Mesenchymal stem cell (in vitro differentiated cells and primary cell): ENCODE data around the gene LRRC14B.

ENCODE experiments used
- DNase-seq: peaks from one replicate; pipeline ENCODE4 v3.0.0-alpha.2; 2013
- H2AFZ ChIP-seq: one replicate; pipeline ENCODE4 v1.6.1; 2013; ENCODE audit warnings: low read depth, mild to moderate bottlenecking, control low read depth, inconsistent platforms, low read length, moderate library complexity
- H2AK5ac ChIP-seq: 2 replicates; pipeline ENCODE4 v1.6.1; 2013; ENCODE audit warnings: low read length, moderate library complexity, mild to moderate bottlenecking, inconsistent platforms; ENCODE audit not compliant: severe bottlenecking
- H2BK120ac ChIP-seq: one replicate; pipeline ENCODE4 v1.6.1; 2013; ENCODE audit warnings: low read depth, mild to moderate bottlenecking, inconsistent platforms, low read length, moderate library complexity
- H2BK12ac ChIP-seq, 2 experiments: one replicate each; pipeline ENCODE4 v1.6.1; 2013; ENCODE audit warnings: inconsistent platforms in 2 of 2, low read length in 2 of 2, mild to moderate bottlenecking in 2 of 2, moderate library complexity in 2 of 2, control low read depth in 1 of 2
- H2BK15ac ChIP-seq: one replicate; pipeline ENCODE4 v1.6.1; 2013; ENCODE audit warnings: mild to moderate bottlenecking, low read depth, inconsistent platforms; ENCODE audit not compliant: poor library complexity, severe bottlenecking
- H2BK5ac ChIP-seq: 2 replicates; pipeline ENCODE4 v1.6.1; 2013; ENCODE audit warnings: low read depth, mild to moderate bottlenecking, low read length, control low read depth, inconsistent platforms; ENCODE audit not compliant: poor library complexity, severe bottlenecking
- H3K14ac ChIP-seq, 2 experiments: one replicate each; pipeline ENCODE4 v1.6.1; 2013; ENCODE audit warnings: inconsistent platforms in 2 of 2, low read length in 2 of 2, control low read depth in 1 of 2, mild to moderate bottlenecking in 1 of 2, moderate library complexity in 1 of 2
- H3K18ac ChIP-seq, 2 experiments: one replicate each; pipeline ENCODE4 v1.6.1; 2013; ENCODE audit warnings: inconsistent platforms in 2 of 2, low read length in 2 of 2, control low read depth in 1 of 2, low read depth in 1 of 2, mild to moderate bottlenecking in 1 of 2
- H3K23ac ChIP-seq, 2 experiments: one replicate each; pipeline ENCODE4 v1.6.1; 2013; ENCODE audit warnings: inconsistent platforms in 2 of 2, low read length in 2 of 2, mild to moderate bottlenecking in 2 of 2, moderate library complexity in 2 of 2, control low read depth in 1 of 2
- H3K27ac ChIP-seq: 2 replicates; pipeline ENCODE4 v1.5.1; 2013; ENCODE audit warnings: mild to moderate bottlenecking, moderate library complexity, low read length, control low read depth, inconsistent platforms; ENCODE audit not compliant: poor library complexity, severe bottlenecking
- H3K27me3 ChIP-seq, 2 experiments: 2 replicates each; pipeline versions ENCODE4 v1.6.1 to v1.7.0; 2013; ENCODE audit warnings: low read length in 2 of 2, mild to moderate bottlenecking in 2 of 2, moderate library complexity in 2 of 2, control low read depth in 1 of 2, inconsistent platforms in 1 of 2; ENCODE audit not compliant: control insufficient read depth in 1 of 2, insufficient read depth in 1 of 2
- H3K36me3 ChIP-seq, 2 experiments: 2 replicates each; pipeline versions ENCODE4 v1.6.1 to v1.7.0; 2013; ENCODE audit warnings: low read length in 2 of 2, control low read depth in 1 of 2, inconsistent platforms in 1 of 2, low read depth in 1 of 2, mild to moderate bottlenecking in 1 of 2; ENCODE audit not compliant: insufficient read depth in 2 of 2, control insufficient read depth in 1 of 2
- H3K4ac ChIP-seq, 2 experiments: one replicate each; pipeline ENCODE4 v1.6.1; 2013; ENCODE audit warnings: inconsistent platforms in 2 of 2, low read length in 2 of 2, mild to moderate bottlenecking in 2 of 2, moderate library complexity in 2 of 2, control low read depth in 1 of 2, low read depth in 1 of 2
- H3K4me1 ChIP-seq: 2 replicates; pipeline ENCODE4 v1.6.1; 2013; ENCODE audit warnings: low read depth, low read length, control low read depth; ENCODE audit not compliant: control insufficient read depth, insufficient read depth
- H3K4me2 ChIP-seq: 2 replicates; pipeline ENCODE4 v1.6.1; 2013; ENCODE audit warnings: low read length, mild to moderate bottlenecking, inconsistent platforms; ENCODE audit not compliant: poor library complexity, severe bottlenecking
- H3K4me3 ChIP-seq, 2 experiments: 2 replicates each; pipeline versions ENCODE4 v1.5.1 to v1.7.0; 2013; ENCODE audit warnings: low read length in 2 of 2, mild to moderate bottlenecking in 2 of 2, control low read depth in 1 of 2, low read depth in 1 of 2; ENCODE audit not compliant: insufficient read depth in 1 of 2
- H3K79me1 ChIP-seq: replicated peaks from 2 replicates; pipeline ENCODE4 v1.6.1; 2013; ENCODE audit warnings: mild to moderate bottlenecking, control low read depth, low read length, inconsistent platforms; ENCODE audit not compliant: poor library complexity, severe bottlenecking
- H3K9ac ChIP-seq: 2 replicates; pipeline ENCODE4 v1.7.0; 2013; ENCODE audit warnings: mild to moderate bottlenecking, low read length, moderate library complexity
- H3K9me3 ChIP-seq: 2 replicates; pipeline ENCODE4 v1.7.0; 2013; ENCODE audit warnings: mild to moderate bottlenecking, low read length; ENCODE audit not compliant: control insufficient read depth
- H4K8ac ChIP-seq: one replicate; pipeline ENCODE4 v1.6.1; 2013; ENCODE audit warnings: inconsistent platforms, mild to moderate bottlenecking, low read length, moderate library complexity
- H4K91ac ChIP-seq: one replicate; pipeline ENCODE4 v1.6.1; 2013; ENCODE audit warnings: mild to moderate bottlenecking, low read length, inconsistent platforms
- WGBS: methylation state at CpG from one replicate; pipeline ENCODE4 v1.1.7; 2013; ENCODE audit warnings: mixed read lengths; 5-methylcytosine and 5-hydroxymethylcytosine counted together

LRRC14B gene

GRCh38 chr5:154826-155225, 36.5 kb upstream of the LRRC14B start:
- H3K27me3 ChIP-seq, result peaks cover 0 to 55% of the 10 kb centered on the region in 2 experiments
- H2BK5ac ChIP-seq, result no peak overlapping the region
- H3K4me3 ChIP-seq, result no peak overlapping the region
- H3K36me3 ChIP-seq, result no peaks in the 10 kb centered on the region
- no peaks in the 10 kb centered on the region for H3K79me1 ChIP-seq
- H2BK15ac ChIP-seq, result no peak overlapping the region
- peaks cover 23% of the 10 kb centered on the region for H3K4me1 ChIP-seq
- H2BK120ac ChIP-seq, result no peak overlapping the region
- no peak overlapping the region for H2AK5ac ChIP-seq
- H4K8ac ChIP-seq, result no peak overlapping the region
- H3K14ac ChIP-seq, result no peak overlapping the region
- H2BK12ac ChIP-seq, result no peak overlapping the region
- no peak overlapping the region for H2AFZ ChIP-seq
- H4K91ac ChIP-seq, result no peak overlapping the region
- no peak overlapping the region for H3K4ac ChIP-seq
- H3K9ac ChIP-seq, result no peak overlapping the region
- H3K4me2 ChIP-seq, result no peak overlapping the region
- H3K23ac ChIP-seq, result no peak overlapping the region
- no peak overlapping the region for H3K27ac ChIP-seq
- 91% methylated on average over 18 of the region's 18 CpGs for WGBS
- H3K9me3 ChIP-seq, result no peaks in the 10 kb centered on the region
- DNase-seq, result no peak
- H3K18ac ChIP-seq, result no peak overlapping the region

- no peaks in the 10 kb centered on the region for H3K36me3 ChIP-seq
- DNase-seq, result no peak
- H3K27me3 ChIP-seq, result peaks cover 0 to 63% of the 10 kb centered on the region in 2 experiments
- H4K8ac ChIP-seq, result no peak overlapping the region
- H2BK5ac ChIP-seq, result no peak overlapping the region
- no peak overlapping the region for H3K4me2 ChIP-seq
- no peak overlapping the region for H2AFZ ChIP-seq
- 88% methylated on average over 23 of the region's 23 CpGs for WGBS
- no peak overlapping the region for H2BK120ac ChIP-seq
- H3K79me1 ChIP-seq, result no peaks in the 10 kb centered on the region
- no peak overlapping the region for H3K27ac ChIP-seq
- H3K9me3 ChIP-seq, result no peaks in the 10 kb centered on the region
- no peak overlapping the region for H3K14ac ChIP-seq
- H2AK5ac ChIP-seq, result no peak overlapping the region
- H3K4ac ChIP-seq, result no peak overlapping the region
- no peak overlapping the region for H2BK12ac ChIP-seq
- no peak overlapping the region for H3K23ac ChIP-seq
- no peak overlapping the region for H3K9ac ChIP-seq
- H4K91ac ChIP-seq, result no peak overlapping the region
- no peak overlapping the region for H2BK15ac ChIP-seq
- H3K4me3 ChIP-seq, result no peak overlapping the region
- H3K4me1 ChIP-seq, result peaks cover 30% of the 10 kb centered on the region
- no peak overlapping the region for H3K18ac ChIP-seq
Measured at GRCh38 chr5:155651-156410, 35.5 kb upstream of the LRRC14B start.

- H2AK5ac ChIP-seq, result no peak overlapping the region
Measured at GRCh38 chr5:156411-157072, 34.8 kb upstream of the LRRC14B start.

GRCh38 chr5:157126-157715, 34.1 kb upstream of the LRRC14B start:
- 93% methylated on average over 12 of the region's 12 CpGs for WGBS

More at GRCh38 chr5:156411-157072, 34.8 kb upstream of the LRRC14B start:
- DNase-seq, result no peak
- no peaks in the 10 kb centered on the region for H3K79me1 ChIP-seq
- H3K4me2 ChIP-seq, result no peak overlapping the region
- H3K27ac ChIP-seq, result no peak overlapping the region
- no peak overlapping the region for H3K4ac ChIP-seq
- H3K27me3 ChIP-seq, result peaks cover 0 to 69% of the 10 kb centered on the region in 2 experiments
- no peak overlapping the region for H2BK15ac ChIP-seq
- no peak overlapping the region for H3K23ac ChIP-seq
- WGBS, result 90% methylated on average over 17 of the region's 17 CpGs
- no peak overlapping the region for H3K18ac ChIP-seq
- H3K36me3 ChIP-seq, result no peaks in the 10 kb centered on the region
- no peaks in the 10 kb centered on the region for H3K9me3 ChIP-seq
- peaks cover 31% of the 10 kb centered on the region for H3K4me1 ChIP-seq
- H2BK12ac ChIP-seq, result no peak overlapping the region
- no peak overlapping the region for H3K14ac ChIP-seq
- H2BK5ac ChIP-seq, result no peak overlapping the region
- H4K91ac ChIP-seq, result no peak overlapping the region
- no peak overlapping the region for H3K4me3 ChIP-seq
- H4K8ac ChIP-seq, result no peak overlapping the region
- no peak overlapping the region for H2AFZ ChIP-seq
- H3K9ac ChIP-seq, result no peak overlapping the region
- no peak overlapping the region for H2BK120ac ChIP-seq

More at GRCh38 chr5:157126-157715, 34.1 kb upstream of the LRRC14B start:
- Histone ChIP-seq H3K27me3 (peaks cover 0 to 74% of the 10 kb centered on the region in 2 experiments), H3K27ac (no peak overlapping the region), H3K79me1 (no peaks in the 10 kb centered on the region), H3K9ac (no peak overlapping the region), H3K4me1 (peaks cover 31% of the 10 kb centered on the region), H3K4me3 (no peak overlapping the region), H4K8ac (no peak overlapping the region), H4K91ac (no peak overlapping the region), H3K4me2 (no peak overlapping the region), H3K14ac (no peak overlapping the region), H2BK12ac (no peak overlapping the region), H3K18ac (no peak overlapping the region), H3K36me3 (no peaks in the 10 kb centered on the region), H2BK15ac (no peak overlapping the region), H2BK5ac (no peak overlapping the region), H3K4ac (no peak overlapping the region), H2AK5ac (no peak overlapping the region), H2AFZ (no peak overlapping the region), H2BK120ac (no peak overlapping the region), H3K9me3 (no peaks in the 10 kb centered on the region), H3K23ac (no peak overlapping the region)
- DNase-seq, result no peak
